Rectal smooth muscle tissue (tissue), 1 donor: ENCODE measurements around the gene STAP2.

Source experiments
- H3K27ac ChIP-seq: one replicate; pipeline ENCODE4 v1.7.0; 2013; ENCODE audit warnings: low read depth, low read length, inconsistent platforms
- H3K27me3 ChIP-seq: one replicate; pipeline ENCODE4 v1.7.0; 2013; ENCODE audit warnings: low read length; ENCODE audit not compliant: control insufficient read depth, insufficient read depth
- H3K36me3 ChIP-seq: one replicate; pipeline ENCODE4 v1.7.0; 2013; ENCODE audit warnings: low read length; ENCODE audit not compliant: control insufficient read depth, insufficient read depth
- H3K4me1 ChIP-seq: one replicate; pipeline ENCODE4 v1.7.0; 2013; ENCODE audit warnings: low read length; ENCODE audit not compliant: control insufficient read depth, insufficient read depth
- H3K4me3 ChIP-seq: one replicate; pipeline ENCODE4 v1.7.0; 2013; ENCODE audit warnings: low read length
- H3K9ac ChIP-seq: one replicate; pipeline ENCODE4 v1.7.0; 2013; ENCODE audit warnings: low read length

The STAP2 gene

DNA sequence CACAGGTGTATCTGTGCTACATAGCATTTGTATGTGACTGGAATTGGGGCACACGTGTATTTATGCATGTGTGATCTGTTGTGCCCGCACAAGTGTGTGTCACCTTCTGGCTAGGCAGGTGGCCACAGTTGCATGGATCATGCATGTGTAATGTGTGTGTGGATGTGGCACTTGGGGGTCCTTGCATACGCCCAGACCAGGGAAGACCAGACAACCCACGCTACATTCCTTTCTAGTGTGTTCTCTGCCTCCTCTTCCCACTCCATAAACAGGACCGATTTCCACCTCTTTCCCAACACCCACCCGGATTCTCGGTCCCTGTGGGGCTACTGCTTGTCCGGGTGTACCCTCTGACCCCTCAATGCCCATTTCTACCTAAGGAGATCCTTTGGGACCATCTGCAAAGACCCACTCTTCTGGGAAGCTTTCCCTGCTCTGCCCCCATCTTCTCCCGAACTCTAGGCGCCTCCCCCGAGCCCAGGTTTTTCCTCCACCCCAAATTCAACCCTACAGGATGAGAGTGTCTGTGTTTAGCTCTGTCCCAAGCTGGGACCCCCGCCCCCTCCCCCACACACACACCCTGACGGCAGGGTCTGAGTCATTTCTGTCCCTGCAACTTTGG, 12.3 kb downstream of the STAP2 start:
- Histone ChIP-seq H3K9ac (no peak overlapping the region), H3K27me3 (no peaks in the 10 kb centered on the region), H3K4me3 (no peak overlapping the region), H3K27ac (no peak overlapping the region), H3K4me1 (peaks cover 2% of the 10 kb centered on the region), H3K36me3 (no peaks in the 10 kb centered on the region)

DNA sequence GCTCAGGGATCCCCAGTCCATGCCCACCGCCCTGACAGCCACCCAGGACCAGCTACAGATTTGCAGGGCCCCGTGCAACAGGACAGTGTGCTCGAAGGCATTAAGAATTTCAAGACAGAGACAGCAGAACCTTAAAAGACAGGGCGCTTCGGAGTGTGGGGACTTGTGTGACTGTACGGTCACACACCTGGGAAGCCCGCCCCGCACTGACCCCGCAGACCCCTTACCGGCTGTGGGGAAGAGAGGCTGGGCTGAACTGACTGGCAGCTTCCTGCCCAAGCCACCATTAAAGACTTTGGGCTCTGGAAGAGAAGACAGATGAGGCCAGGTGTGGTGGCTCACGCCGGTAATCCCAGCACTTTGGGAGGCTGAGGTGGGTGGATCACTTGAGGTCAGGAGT, 14.4 kb downstream of the STAP2 start:
- no peaks in the 10 kb centered on the region for H3K27me3 ChIP-seq
- no peak overlapping the region for H3K9ac ChIP-seq
- H3K4me3 ChIP-seq, result no peak overlapping the region
- no peak overlapping the region for H3K27ac ChIP-seq
- H3K4me1 ChIP-seq, result peaks cover 2% of the 10 kb centered on the region
- H3K36me3 ChIP-seq, result no peaks in the 10 kb centered on the region

DNA sequence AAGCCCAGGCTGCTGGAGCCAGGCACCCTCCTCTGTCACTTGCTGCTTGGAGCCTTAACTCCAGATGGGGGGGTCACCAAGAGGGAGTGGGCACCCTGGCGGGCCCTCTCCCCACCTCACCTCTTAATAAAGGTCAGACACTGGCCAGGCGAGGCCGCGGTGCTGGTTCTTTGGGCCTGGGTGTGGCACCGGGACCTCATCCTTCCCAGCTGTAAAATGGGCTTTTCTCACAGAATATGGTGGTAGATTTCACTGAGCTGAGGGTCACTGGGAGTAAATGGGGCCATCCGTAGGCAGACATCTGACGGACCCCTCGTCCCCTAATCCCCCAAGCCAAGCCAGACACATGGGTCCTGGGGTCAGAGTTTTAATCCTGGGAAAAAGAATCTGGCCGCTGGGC, 14.9 kb downstream of the STAP2 start:
- Histone ChIP-seq H3K36me3 (no peaks in the 10 kb centered on the region), H3K27ac (no peak overlapping the region), H3K4me3 (no peak overlapping the region), H3K4me1 (peaks cover 1% of the 10 kb centered on the region), H3K9ac (no peak overlapping the region), H3K27me3 (no peaks in the 10 kb centered on the region)

DNA sequence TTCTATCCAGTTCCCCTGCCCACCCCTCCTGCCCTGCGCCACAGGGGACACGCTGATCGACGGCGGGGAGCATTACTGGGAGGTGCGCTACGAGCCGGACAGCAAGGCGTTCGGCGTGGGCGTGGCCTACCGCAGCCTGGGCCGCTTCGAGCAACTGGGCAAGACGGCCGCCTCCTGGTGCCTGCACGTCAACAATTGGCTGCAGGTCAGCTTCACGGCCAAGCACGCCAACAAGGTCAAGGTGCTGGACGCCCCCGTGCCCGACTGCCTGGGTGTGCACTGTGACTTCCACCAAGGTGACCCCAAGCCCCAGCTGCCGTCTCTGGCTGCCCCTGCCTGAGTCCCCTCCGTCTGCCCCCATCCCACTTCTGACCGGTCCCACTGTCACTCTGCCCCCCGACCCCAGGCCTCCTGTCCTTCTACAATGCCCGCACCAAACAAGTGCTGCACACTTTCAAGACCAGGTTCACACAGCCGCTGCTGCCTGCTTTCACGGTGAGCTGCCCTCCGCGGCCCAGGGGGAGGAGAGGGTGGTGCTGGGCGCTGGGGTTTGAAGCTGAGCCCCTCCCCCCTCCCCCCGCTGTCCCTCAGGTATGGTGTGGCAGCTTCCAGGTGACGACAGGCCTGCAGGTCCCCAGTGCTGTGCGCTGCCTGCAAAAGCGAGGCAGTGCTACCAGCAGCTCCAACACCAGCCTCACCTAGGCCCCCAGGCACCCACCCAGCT, 15.5 kb downstream of the STAP2 start:
- Histone ChIP-seq H3K4me1 (no peaks in the 10 kb centered on the region), H3K9ac (no peak overlapping the region), H3K27me3 (no peaks in the 10 kb centered on the region), H3K4me3 (no peak overlapping the region), H3K36me3 (no peaks in the 10 kb centered on the region), H3K27ac (no peak overlapping the region)

GRCh38 chr19:4320419-4320818, 18.2 kb downstream of the STAP2 start:
- Histone ChIP-seq H3K4me3 (no peak overlapping the region), H3K27ac (no peak overlapping the region), H3K27me3 (no peaks in the 10 kb centered on the region), H3K36me3 (no peaks in the 10 kb centered on the region), H3K4me1 (no peaks in the 10 kb centered on the region), H3K9ac (no peak overlapping the region)

GRCh38 chr19:4319067-4319718, 19.4 kb downstream of the STAP2 start:
- Histone ChIP-seq H3K9ac (no peak overlapping the region), H3K4me3 (no peak overlapping the region), H3K27me3 (no peaks in the 10 kb centered on the region), H3K27ac (no peak overlapping the region), H3K36me3 (no peaks in the 10 kb centered on the region), H3K4me1 (no peaks in the 10 kb centered on the region)

GRCh38 chr19:4318460-4318859, 20.2 kb downstream of the STAP2 start:
- H3K4me1 ChIP-seq, result no peaks in the 10 kb centered on the region
- H3K4me3 ChIP-seq, result no peak overlapping the region
- H3K27ac ChIP-seq, result no peak overlapping the region
- H3K9ac ChIP-seq, result no peak overlapping the region
- H3K27me3 ChIP-seq, result no peaks in the 10 kb centered on the region
- H3K36me3 ChIP-seq, result no peaks in the 10 kb centered on the region

DNA sequence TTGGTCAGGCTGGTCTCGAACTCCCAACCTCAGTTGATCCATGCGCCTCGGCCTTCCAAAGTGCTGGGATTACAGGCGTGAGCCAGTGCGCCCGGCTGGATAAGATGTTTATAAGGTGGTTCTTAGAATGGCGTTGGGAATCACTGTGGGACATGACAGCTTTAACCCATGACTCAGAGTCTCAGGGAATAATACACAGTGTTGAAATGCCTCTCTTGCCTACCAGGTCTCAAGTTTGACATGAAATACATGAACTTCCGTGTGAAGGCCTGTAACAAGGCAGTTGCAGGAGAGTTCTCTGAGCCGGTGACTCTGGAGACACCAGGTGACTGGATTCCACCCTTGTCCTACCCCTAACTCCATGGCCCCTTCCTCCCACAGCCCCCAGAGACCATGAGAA, 21.7 kb downstream of the STAP2 start:
- H3K36me3 ChIP-seq, result no peaks in the 10 kb centered on the region
- no peak overlapping the region for H3K4me3 ChIP-seq
- no peak overlapping the region for H3K9ac ChIP-seq
- H3K27me3 ChIP-seq, result no peaks in the 10 kb centered on the region
- H3K4me1 ChIP-seq, result no peaks in the 10 kb centered on the region
- H3K27ac ChIP-seq, result no peak overlapping the region

GRCh38 chr19:4313847-4314490, 24.7 kb downstream of the STAP2 start:
- Histone ChIP-seq H3K27me3 (no peaks in the 10 kb centered on the region), H3K27ac (no peak overlapping the region), H3K9ac (no peak overlapping the region), H3K4me3 (no peak overlapping the region), H3K4me1 (no peaks in the 10 kb centered on the region), H3K36me3 (no peaks in the 10 kb centered on the region)

GRCh38 chr19:4310247-4311121, 28.1 kb downstream of the STAP2 start:
- Histone ChIP-seq H3K4me3 (no peak overlapping the region), H3K27me3 (no peaks in the 10 kb centered on the region), H3K36me3 (no peaks in the 10 kb centered on the region)

DNA sequence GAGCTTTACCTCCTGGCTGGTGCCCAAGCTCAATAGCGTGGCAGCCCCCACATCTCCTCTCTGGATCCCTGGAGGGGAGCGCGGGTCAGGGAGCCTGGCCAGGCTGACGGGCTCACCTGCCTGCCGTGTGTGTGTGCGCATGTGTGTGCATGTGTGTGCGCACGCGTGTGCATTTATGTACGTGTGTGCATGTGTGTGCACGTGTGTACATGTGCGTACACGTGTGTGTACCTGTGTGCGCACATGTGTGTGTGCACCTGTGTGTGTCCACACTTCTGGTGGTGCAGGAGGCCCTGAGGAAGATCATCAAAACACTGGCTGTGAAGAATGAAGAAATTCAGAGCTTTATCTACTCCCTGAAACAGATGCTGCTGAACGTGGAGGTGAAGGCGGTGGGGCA, 33.0 kb downstream of the STAP2 start:
- Histone ChIP-seq H3K36me3 (no peaks in the 10 kb centered on the region), H3K27me3 (peaks cover 3% of the 10 kb centered on the region), H3K4me3 (no peak overlapping the region), H3K27ac (no peak overlapping the region), H3K9ac (no peak overlapping the region), H3K4me1 (no peaks in the 10 kb centered on the region)

More at GRCh38 chr19:4310247-4311121, 28.1 kb downstream of the STAP2 start:
- H3K4me1 ChIP-seq, result no peaks in the 10 kb centered on the region
- H3K27ac ChIP-seq, result no peak overlapping the region
- no peak overlapping the region for H3K9ac ChIP-seq

DNA sequence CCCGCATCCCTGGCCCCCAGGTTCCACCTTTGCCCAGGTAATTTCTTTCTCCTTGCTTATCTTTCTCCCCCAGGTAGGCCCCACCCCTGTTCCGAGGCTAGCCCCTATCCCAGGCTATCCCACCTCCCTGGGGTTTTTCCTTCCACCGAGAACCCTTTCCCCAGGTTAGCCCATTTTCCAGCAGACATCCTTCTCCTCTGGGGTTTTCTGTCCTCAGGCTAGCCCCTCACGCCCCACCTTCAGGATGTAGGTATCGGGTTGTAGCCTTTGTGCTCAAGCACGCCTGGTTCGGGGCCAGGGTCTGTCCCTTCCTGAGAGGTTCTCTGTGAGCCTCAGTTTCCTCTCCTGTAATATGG, 33.4 kb downstream of the STAP2 start:
- H3K4me1 ChIP-seq, result no peaks in the 10 kb centered on the region
- H3K9ac ChIP-seq, result no peak overlapping the region
- H3K36me3 ChIP-seq, result no peaks in the 10 kb centered on the region
- H3K27me3 ChIP-seq, result peaks cover 3% of the 10 kb centered on the region
- no peak overlapping the region for H3K27ac ChIP-seq
- no peak overlapping the region for H3K4me3 ChIP-seq
